HG03060 (cell line): ENCODE results near the gene LETM1.

Source experiments
- ATAC-seq: cut with Tn5 transposase; IDR thresholded peaks from one replicate; pipeline ENCODE4 v1.9.1; 2021; ENCODE audit warnings: low read depth, moderate number of reproducible peaks; ENCODE audit not compliant: unreplicated experiment

LETM1 gene

GRCh38 chr4:1797298-1797860 lies 58.6 kb downstream of the LETM1 start:
- no peak for ATAC-seq

- ATAC-seq, result no peak
These were observed 59.3 kb downstream of the LETM1 start for GRCh38 chr4:1796486-1797204.

GRCh38 chr4:1795299-1796195 lies 60.4 kb downstream of the LETM1 start:
- ATAC-seq, result no peak

- no peak for ATAC-seq
These were observed 61.1 kb downstream of the LETM1 start for GRCh38 chr4:1794809-1795298.

- no peak for ATAC-seq
These were observed 61.8 kb downstream of the LETM1 start for GRCh38 chr4:1793940-1794808.

GRCh38 chr4:1793496-1793840 lies 62.5 kb downstream of the LETM1 start:
- no peak for ATAC-seq

GRCh38 chr4:1792832-1793495 lies 63.0 kb downstream of the LETM1 start, which contains the start of gene FGFR3:
Gene FGFR3, plus strand, starts transcription at chr4:1793293. Its CDS starts 642 bp downstream, at chr4:1793935.
- no peak for ATAC-seq

GRCh38 chr4:1792158-1792831 lies 63.7 kb downstream of the LETM1 start:
- ATAC-seq, result no peak

- ATAC-seq, result no peak
These were observed 66.0 kb downstream of the LETM1 start for GRCh38 chr4:1790005-1790404.

- no peak for ATAC-seq
These were observed 66.4 kb downstream of the LETM1 start for GRCh38 chr4:1789552-1789951.

- ATAC-seq, result no peak
These were observed 67.5 kb downstream of the LETM1 start for GRCh38 chr4:1788254-1788973.

- no peak for ATAC-seq
These were observed 68.4 kb downstream of the LETM1 start for GRCh38 chr4:1787411-1788077.

GRCh38 chr4:1786544-1787362 lies 69.2 kb downstream of the LETM1 start:
- no peak for ATAC-seq

- no peak for ATAC-seq
These were observed 70.4 kb downstream of the LETM1 start for GRCh38 chr4:1785592-1785991.

- no peak for ATAC-seq
These were observed 71.0 kb downstream of the LETM1 start for GRCh38 chr4:1784789-1785591.

- no peak for ATAC-seq
These were observed 71.6 kb downstream of the LETM1 start for GRCh38 chr4:1784395-1784788.
